ENCODE measurements around the gene NCLN. TPM values are rescaled to one million over a fixed set of nuclear protein-coding genes. Genes with fewer than 3 reads are reported as not detected.

NCLN gene
- total and polyA plus RNA-seq, 9 donors, result 14.9 to 37.4 (median 32.4) TPM

- H3K4me3 ChIP-seq (ENCODE audit: low read length), result no peak overlapping the region
- DNase-seq, result no peak
- no peaks in the 10 kb centered on the region for H3K36me3 ChIP-seq (ENCODE audit: control insufficient read depth, insufficient read depth, low read length)
- 75% methylated on average over 1 of the region's 5 CpGs for WGBS (ENCODE audit: insufficient coverage)
- no peaks in the 10 kb centered on the region for H3K9me3 ChIP-seq (replicated peaks; ENCODE audit: control insufficient read depth, low read depth, low read length)
- no peaks in the 10 kb centered on the region for H3K4me1 ChIP-seq (ENCODE audit: control insufficient read depth, insufficient read depth, low read length)
- H3K27ac ChIP-seq (ENCODE audit: low read length), result no peak overlapping the region
- H3K27me3 ChIP-seq (ENCODE audit: control insufficient read depth, insufficient read depth, low read length), result no peaks in the 10 kb centered on the region
These were observed 53.6 kb downstream of the NCLN start for GRCh38 chr19:3239367-3239766.

- WGBS (ENCODE audit: insufficient coverage), result 44% methylated on average over 19 of the region's 23 CpGs
- Histone ChIP-seq H3K27ac (ENCODE audit: low read length) (no peak overlapping the region), H3K4me1 (ENCODE audit: control insufficient read depth, insufficient read depth, low read length) (no peaks in the 10 kb centered on the region), H3K27me3 (ENCODE audit: control insufficient read depth, insufficient read depth, low read length) (no peaks in the 10 kb centered on the region), H3K4me3 (ENCODE audit: low read length) (no peak overlapping the region), H3K9me3 (replicated peaks; ENCODE audit: control insufficient read depth, low read depth, low read length) (no peaks in the 10 kb centered on the region), H3K36me3 (ENCODE audit: control insufficient read depth, insufficient read depth, low read length) (no peaks in the 10 kb centered on the region)
- DNase-seq, result peak; percentile 71
These were observed 58.3 kb downstream of the NCLN start for GRCh38 chr19:3243819-3244700.

- Histone ChIP-seq H3K27ac (ENCODE audit: low read length) (no peak overlapping the region), H3K4me1 (ENCODE audit: control insufficient read depth, insufficient read depth, low read length) (no peaks in the 10 kb centered on the region), H3K27me3 (ENCODE audit: control insufficient read depth, insufficient read depth, low read length) (no peaks in the 10 kb centered on the region), H3K9me3 (replicated peaks; ENCODE audit: control insufficient read depth, low read depth, low read length) (no peaks in the 10 kb centered on the region), H3K4me3 (ENCODE audit: low read length) (no peak overlapping the region), H3K36me3 (ENCODE audit: control insufficient read depth, insufficient read depth, low read length) (no peaks in the 10 kb centered on the region)
- DNase-seq, result no peak
- WGBS (ENCODE audit: insufficient coverage), result 91% methylated on average over 4 of the region's 9 CpGs
These were observed 59.3 kb downstream of the NCLN start for GRCh38 chr19:3245050-3245449.

- no peaks in the 10 kb centered on the region for H3K27me3 ChIP-seq (ENCODE audit: control insufficient read depth, insufficient read depth, low read length)
- no peak for DNase-seq
- no peak overlapping the region for H3K27ac ChIP-seq (ENCODE audit: low read length)
- no peaks in the 10 kb centered on the region for H3K36me3 ChIP-seq (ENCODE audit: control insufficient read depth, insufficient read depth, low read length)
- no peak overlapping the region for H3K4me3 ChIP-seq (ENCODE audit: low read length)
- 51% methylated on average over 9 of the region's 14 CpGs for WGBS (ENCODE audit: insufficient coverage)
- H3K4me1 ChIP-seq (ENCODE audit: control insufficient read depth, insufficient read depth, low read length), result no peaks in the 10 kb centered on the region
- no peaks in the 10 kb centered on the region for H3K9me3 ChIP-seq (replicated peaks; ENCODE audit: control insufficient read depth, low read depth, low read length)
These were observed 63.1 kb downstream of the NCLN start for GRCh38 chr19:3248728-3249326.

GRCh38 chr19:3249408-3249807 lies 63.7 kb downstream of the NCLN start:
- no peaks in the 10 kb centered on the region for H3K9me3 ChIP-seq (replicated peaks; ENCODE audit: control insufficient read depth, low read depth, low read length)
- WGBS (ENCODE audit: insufficient coverage), result 74% methylated on average over 9 of the region's 10 CpGs
- DNase-seq, result no peak
- H3K36me3 ChIP-seq (ENCODE audit: control insufficient read depth, insufficient read depth, low read length), result no peaks in the 10 kb centered on the region
- H3K4me1 ChIP-seq (ENCODE audit: control insufficient read depth, insufficient read depth, low read length), result no peaks in the 10 kb centered on the region
- H3K27me3 ChIP-seq (ENCODE audit: control insufficient read depth, insufficient read depth, low read length), result no peaks in the 10 kb centered on the region
- no peak overlapping the region for H3K4me3 ChIP-seq (ENCODE audit: low read length)
- H3K27ac ChIP-seq (ENCODE audit: low read length), result no peak overlapping the region

GRCh38 chr19:3250675-3251074 lies 64.9 kb downstream of the NCLN start:
- Histone ChIP-seq H3K9me3 (replicated peaks; ENCODE audit: control insufficient read depth, low read depth, low read length) (no peaks in the 10 kb centered on the region), H3K36me3 (ENCODE audit: control insufficient read depth, insufficient read depth, low read length) (no peaks in the 10 kb centered on the region), H3K4me1 (ENCODE audit: control insufficient read depth, insufficient read depth, low read length) (no peaks in the 10 kb centered on the region), H3K4me3 (ENCODE audit: low read length) (no peak overlapping the region), H3K27me3 (ENCODE audit: control insufficient read depth, insufficient read depth, low read length) (no peaks in the 10 kb centered on the region), H3K27ac (ENCODE audit: low read length) (no peak overlapping the region)
- DNase-seq, result no peak
- 87% methylated on average over 3 of the region's 7 CpGs for WGBS (ENCODE audit: insufficient coverage)

GRCh38 chr19:3251229-3251628 lies 65.5 kb downstream of the NCLN start:
- Histone ChIP-seq H3K4me1 (ENCODE audit: control insufficient read depth, insufficient read depth, low read length) (no peaks in the 10 kb centered on the region), H3K27ac (ENCODE audit: low read length) (no peak overlapping the region), H3K36me3 (ENCODE audit: control insufficient read depth, insufficient read depth, low read length) (no peaks in the 10 kb centered on the region), H3K9me3 (replicated peaks; ENCODE audit: control insufficient read depth, low read depth, low read length) (no peaks in the 10 kb centered on the region), H3K4me3 (ENCODE audit: low read length) (no peak overlapping the region), H3K27me3 (ENCODE audit: control insufficient read depth, insufficient read depth, low read length) (no peaks in the 10 kb centered on the region)
- no peak for DNase-seq
- 82% methylated on average over 6 of the region's 8 CpGs for WGBS (ENCODE audit: insufficient coverage)

GRCh38 chr19:3252650-3253049 lies 66.9 kb downstream of the NCLN start:
- WGBS (ENCODE audit: insufficient coverage), result 80% methylated on average over 1 of the region's 2 CpGs
- no peaks in the 10 kb centered on the region for H3K36me3 ChIP-seq (ENCODE audit: control insufficient read depth, insufficient read depth, low read length)
- no peak overlapping the region for H3K27ac ChIP-seq (ENCODE audit: low read length)
- no peak overlapping the region for H3K4me3 ChIP-seq (ENCODE audit: low read length)
- DNase-seq, result no peak
- H3K9me3 ChIP-seq (replicated peaks; ENCODE audit: control insufficient read depth, low read depth, low read length), result no peaks in the 10 kb centered on the region
- H3K4me1 ChIP-seq (ENCODE audit: control insufficient read depth, insufficient read depth, low read length), result no peaks in the 10 kb centered on the region
- H3K27me3 ChIP-seq (ENCODE audit: control insufficient read depth, insufficient read depth, low read length), result no peaks in the 10 kb centered on the region

GRCh38 chr19:3253270-3253669 lies 67.5 kb downstream of the NCLN start:
- no peak overlapping the region for H3K4me3 ChIP-seq (ENCODE audit: low read length)
- H3K36me3 ChIP-seq (ENCODE audit: control insufficient read depth, insufficient read depth, low read length), result no peaks in the 10 kb centered on the region
- WGBS (ENCODE audit: insufficient coverage), result 20% methylated on average over 1 of the region's 3 CpGs
- no peaks in the 10 kb centered on the region for H3K9me3 ChIP-seq (replicated peaks; ENCODE audit: control insufficient read depth, low read depth, low read length)
- no peak for DNase-seq
- H3K27me3 ChIP-seq (ENCODE audit: control insufficient read depth, insufficient read depth, low read length), result no peaks in the 10 kb centered on the region
- no peak overlapping the region for H3K27ac ChIP-seq (ENCODE audit: low read length)
- H3K4me1 ChIP-seq (ENCODE audit: control insufficient read depth, insufficient read depth, low read length), result no peaks in the 10 kb centered on the region

- Histone ChIP-seq H3K36me3 (ENCODE audit: control insufficient read depth, insufficient read depth, low read length) (no peaks in the 10 kb centered on the region), H3K4me3 (ENCODE audit: low read length) (no peak overlapping the region), H3K9me3 (replicated peaks; ENCODE audit: control insufficient read depth, low read depth, low read length) (no peaks in the 10 kb centered on the region), H3K27ac (ENCODE audit: low read length) (no peak overlapping the region), H3K27me3 (ENCODE audit: control insufficient read depth, insufficient read depth, low read length) (no peaks in the 10 kb centered on the region), H3K4me1 (ENCODE audit: control insufficient read depth, insufficient read depth, low read length) (no peaks in the 10 kb centered on the region)
- DNase-seq, result no peak
These were observed 68.8 kb downstream of the NCLN start for GRCh38 chr19:3254520-3254919.
